ENCODE data around the gene ACVR1. TPM values are rescaled to one million over a fixed set of nuclear protein-coding genes. Genes with fewer than 3 reads are reported as not detected.

ACVR1 gene
- total and polyA plus RNA-seq, 2 donors (not counting 3 experiments of a cell fraction or from before 2014, with no cell fraction given) = 24.8 to 33.6 TPM

DNA sequence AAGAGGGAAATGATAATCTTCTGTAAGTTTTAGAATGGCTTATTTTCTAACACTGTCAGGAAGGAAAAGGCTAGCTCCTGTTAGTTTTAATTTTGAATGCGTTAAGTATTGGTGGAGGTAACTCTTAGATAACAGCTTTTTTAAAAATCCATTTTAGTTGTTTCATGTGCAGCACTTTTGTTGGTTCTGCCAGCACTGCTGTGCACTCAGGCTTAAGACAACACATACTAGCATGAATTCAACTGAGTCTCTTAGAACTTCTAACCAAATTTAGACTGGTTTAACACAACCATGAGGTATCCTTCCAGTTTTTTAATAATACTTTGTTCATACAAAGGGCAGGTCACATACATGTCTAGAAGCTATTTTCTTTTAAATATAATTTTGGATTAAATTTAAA, 42.4 kb downstream of the ACVR1 start:
- ChIA-PET POLR2A (no interaction called here), CTCF (interaction anchor here (0.8 to 2.0 kb wide), 4 partner anchors 12 to 55 kb away, joined by 3 to 8 read pairs (median 4); partner anchors contain the start of gene ACVR1)
- no peak overlapping the region for H2AFZ ChIP-seq (ENCODE audit: low read depth, low read length)
- H3K4me1 ChIP-seq (ENCODE audit: control insufficient read depth, extremely low read depth, insufficient read depth, low read length) = peaks cover 37% of the 10 kb centered on the region
- H4K20me1 ChIP-seq (replicated peaks; ENCODE audit: control insufficient read depth, extremely low read depth, insufficient read depth, low read length) = no peaks in the 10 kb centered on the region
- H3K9ac ChIP-seq (replicated peaks; ENCODE audit: extremely low read depth, insufficient read depth, low read length) = no peak overlapping the region
- H3K79me2 ChIP-seq (ENCODE audit: control insufficient read depth, insufficient read depth, low read length) = peaks cover 20% of the 10 kb centered on the region
- no peak for TF ChIP-seq JUN (IDR thresholded peaks at IDR 0.05; ENCODE audit: borderline replicate concordance, insufficient read depth, insufficient read length, low read depth)
- TF ChIP-seq MYC (IDR thresholded peaks at IDR 0.05; ENCODE audit: low read depth, low read length) = no peak
- TF ChIP-seq GATA2 (IDR thresholded peaks at IDR 0.05; ENCODE audit: insufficient read depth, insufficient read length, low read depth, low read length) = no peak
- TF ChIP-seq CTCF (IDR thresholded peaks at IDR 0.05; ENCODE audit: extremely low read depth in 1 of 2, insufficient read depth in 1 of 2, low read depth in 1 of 2, low read length in 2 of 2) = no peak
- TF ChIP-seq, protein P1, sequence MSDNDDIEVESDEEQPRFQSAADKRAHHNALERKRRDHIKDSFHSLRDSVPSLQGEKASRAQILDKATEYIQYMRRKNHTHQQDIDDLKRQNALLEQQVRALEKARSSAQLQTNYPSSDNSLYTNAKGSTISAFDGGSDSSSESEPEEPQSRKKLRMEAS (IDR thresholded peaks at IDR 0.05; ENCODE audit: insufficient read depth, insufficient read length) = no peak
- no peak for TF ChIP-seq EZH2 (IDR thresholded peaks at IDR 0.05; ENCODE audit: borderline replicate concordance, low read depth, low read length, severe bottlenecking)
- no peak for TF ChIP-seq POLR2AphosphoS5 (IDR thresholded peaks at IDR 0.05; ENCODE audit: insufficient read depth, low read depth, low read length)
- no peak for TF ChIP-seq FOS (IDR thresholded peaks at IDR 0.05; ENCODE audit: borderline replicate concordance, insufficient read depth, low read length)
- H3K9me3 ChIP-seq (replicated peaks; ENCODE audit: control insufficient read depth, insufficient read depth, low read length) = no peaks in the 10 kb centered on the region
- no peaks in the 10 kb centered on the region for H3K36me3 ChIP-seq (ENCODE audit: control insufficient read depth in 2 of 2, extremely low read depth in 1 of 2, insufficient read depth in 2 of 2, low read length in 2 of 2)
- no peak for DNase-seq (ENCODE audit: low read depth, low spot score)
- dilution Hi-C loops (cut with MboI; ENCODE audit: extremely low pct_ligation_motif_present, low sequenced_read_pairs) = no loop called here
- no peak for FAIRE-seq
- no peaks in the 10 kb centered on the region for H3K9me1 ChIP-seq (replicated peaks; ENCODE audit: control insufficient read depth, extremely low read depth, insufficient read depth, low read length)
- H3K4me3 ChIP-seq (replicated peaks in 1 of 3; ENCODE audit: insufficient read depth in 1 of 3, low read depth in 1 of 3, low read length in 3 of 3) = no peak overlapping the region
- H3K4me2 ChIP-seq (ENCODE audit: insufficient read depth, low read length) = no peak overlapping the region
- H3K27ac ChIP-seq (ENCODE audit: insufficient read depth, low read depth, low read length) = no peak overlapping the region
- BruUV-seq (replicated peaks) = no TSS peak
- H3K27me3 ChIP-seq (ENCODE audit: control insufficient read depth in 2 of 2, insufficient read depth in 2 of 2, low read length in 2 of 2) = no peaks in the 10 kb centered on the region
- intact Hi-C loops (cut with micrococcal nuclease) = no loop called here

Data from endothelial cell of umbilical vein (primary cell).